OCI-LY3 (cell line): ENCODE measurements around the gene SMPDL3B.

Experiments used
- CTCF ChIP-seq: fragments of 200-600, 300-600 bp; sonication (generic); IDR thresholded peaks from 2 replicates; pipeline ENCODE4 v1.5.1; 2014; ENCODE audit warnings: antibody characterized with exemption, low read length, low read depth
- EZH2phosphoT487 ChIP-seq: fragments of 200-600 bp; shearing (Covaris generic); IDR thresholded peaks from 2 replicates; pipeline ENCODE4 v1.6.1; 2018; ENCODE audit warnings: antibody characterized with exemption, mixed run types, low read depth

- no peak for TF ChIP-seq EZH2phosphoT487
- TF ChIP-seq CTCF: no peak
These were observed 45.3 kb upstream of the SMPDL3B start for GRCh38 chr1:27889506-27889905.
